NCI-H2029 treated with DMSO at 0.1 percent for 48 hours (cell line): ENCODE results near the gene RECQL.
A peak's percentile ranks its signal among the peaks of the same experiment; 100 is the strongest.
"Not testable (repeated sequence)": the region's sequence is repeated elsewhere in the genome, so short reads cannot be mapped to it uniquely, and the experiment has no call there.

Experiments used
- DNase-seq: peaks from one replicate; lab custom pipeline; 2025; lab: John Stamatoyannopoulos, UW

The RECQL gene

GRCh38 chr12:21502164-21502496 lies 695 bp upstream of the RECQL start:
- no peak for DNase-seq

GRCh38 chr12:21500786-21501257 lies 613 bp downstream of the RECQL start:
- DNase-seq: peak; percentile 45

GRCh38 chr12:21499765-21500164 lies 1.7 kb downstream of the RECQL start:
- DNase-seq: no peak

- DNase-seq: no peak
Observed at GRCh38 chr12:21485998-21486397, 15.4 kb downstream of the RECQL start.

GRCh38 chr12:21483531-21483930 lies 17.9 kb downstream of the RECQL start:
- peak; percentile 70 for DNase-seq

- no peak for DNase-seq
Observed at GRCh38 chr12:21478756-21479455, 22.5 kb downstream of the RECQL start.

- DNase-seq: no peak
Observed at GRCh38 chr12:21476949-21477348, 24.5 kb downstream of the RECQL start.

- DNase-seq: no peak
Observed at GRCh38 chr12:21475552-21475951, 25.9 kb downstream of the RECQL start.

GRCh38 chr12:21472197-21472823 lies 29.1 kb downstream of the RECQL start:
- no peak for DNase-seq

- no peak for DNase-seq
Observed at GRCh38 chr12:21471294-21471693, 30.1 kb downstream of the RECQL start.

- not testable (repeated sequence) for DNase-seq
Observed at GRCh38 chr12:21467334-21467733, 34.1 kb downstream of the RECQL start.

- no peak for DNase-seq
Observed at GRCh38 chr12:21459474-21459873, 42.0 kb downstream of the RECQL start.

GRCh38 chr12:21456291-21456780 lies 45.1 kb downstream of the RECQL start:
- DNase-seq: no peak

- no peak for DNase-seq
Observed at GRCh38 chr12:21453312-21453852, 48.1 kb downstream of the RECQL start.

- DNase-seq: no peak
Observed at GRCh38 chr12:21451529-21451928, 49.9 kb downstream of the RECQL start.

GRCh38 chr12:21444193-21445146 lies 57.0 kb downstream of the RECQL start:
- no peak for DNase-seq

- no peak for DNase-seq
Observed at GRCh38 chr12:21439347-21439746, 62.1 kb downstream of the RECQL start.

GRCh38 chr12:21438643-21439042 lies 62.8 kb downstream of the RECQL start:
- no peak for DNase-seq

- no peak for DNase-seq
Observed at GRCh38 chr12:21434699-21435098, 66.7 kb downstream of the RECQL start.

- no peak for DNase-seq
Observed at GRCh38 chr12:21433525-21433924, 67.9 kb downstream of the RECQL start.

GRCh38 chr12:21429994-21430393 lies 71.4 kb downstream of the RECQL start:
- DNase-seq: no peak

GRCh38 chr12:21428241-21428640 lies 73.2 kb downstream of the RECQL start:
- DNase-seq: no peak
